Mammary epithelial cell (primary cell): ENCODE measurements around the gene HADH.

Experiments
- CTCF ChIP-seq, 2 donors: IDR thresholded peaks in 1 of 2; conservative IDR thresholded peaks in 1 of 2; 2 replicates each; pipeline ENCODE4 v1.5.1; 2011 to 2012; ENCODE audit warnings: inconsistent platforms in 2 of 2, low read length in 2 of 2, mild to moderate bottlenecking in 2 of 2, control low read depth in 1 of 2, low read depth in 1 of 2; ENCODE audit not compliant: insufficient read depth in 1 of 2; ENCODE audit errors: extremely low read depth in 1 of 2
- EZH2 ChIP-seq: IDR thresholded peaks from 2 replicates; pipeline ENCODE4 v1.6.1; 2012; ENCODE audit warnings: low read length, inconsistent platforms, borderline replicate concordance

GRCh38 chr4:107951551-107951950 lies 38.1 kb upstream of the HADH start:
- TF ChIP-seq EZH2, result no peak
- TF ChIP-seq CTCF (conservative IDR thresholded peaks at IDR 0.05 in 1 of 2, IDR thresholded peaks at IDR 0.05 in 1 of 2; ENCODE audit: extremely low read depth in 1 of 2, insufficient read depth in 1 of 2, low read depth in 1 of 2, low read length in 2 of 2), result no peak
